ENCODE data around the gene PACRG. TPM values are rescaled to one million over a fixed set of nuclear protein-coding genes. Genes with fewer than 3 reads are reported as not detected.

Gene PACRG
- total and polyA plus RNA-seq, 4 donors = 0.47 to 3.8 (median 2.4) TPM

DNA sequence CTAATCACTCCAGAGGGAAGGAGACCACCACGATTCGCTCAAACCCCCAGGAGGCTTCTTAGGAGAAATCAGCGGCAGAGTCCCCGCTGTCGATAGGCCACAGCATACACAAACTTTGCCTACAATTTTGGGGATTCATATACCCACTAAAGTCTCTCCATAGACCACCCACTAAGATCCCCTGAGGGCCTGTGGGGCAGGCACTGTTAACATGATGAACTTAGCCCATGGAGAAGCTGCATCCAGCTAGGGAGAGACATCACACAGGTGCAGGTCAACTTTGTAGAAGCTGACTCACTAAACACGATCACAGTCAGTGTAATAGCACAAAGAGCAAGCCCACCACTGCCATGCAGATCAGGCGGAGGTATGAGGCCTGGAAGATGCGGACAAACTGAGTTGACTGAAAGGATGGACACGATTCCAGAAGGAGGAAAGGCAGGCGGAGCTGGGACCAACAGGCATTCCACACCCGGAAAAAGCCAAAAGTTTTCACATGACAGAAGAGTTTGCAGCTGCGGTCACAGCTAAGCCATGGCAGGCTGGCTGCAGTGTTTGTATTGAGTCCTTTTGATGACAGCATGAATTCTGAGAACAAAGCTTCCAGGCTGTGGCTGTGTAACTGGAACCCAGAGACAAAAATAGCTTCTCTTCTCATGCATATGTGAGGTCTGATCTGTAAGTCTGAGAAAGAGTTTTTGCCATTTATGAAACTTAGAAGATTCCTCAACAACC lies 611.1 kb downstream of the PACRG start:
- DNase-seq (ENCODE audit: low spot score) = no peak
- WGBS = 81% methylated on average over 12 of the region's 12 CpGs
- Histone ChIP-seq H3K9ac (ENCODE audit: low read depth in 1 of 2, low read length in 2 of 2) (no peak overlapping the region), H3K27ac (ENCODE audit: low read depth in 1 of 2, low read length in 2 of 2) (no peak overlapping the region), H3K9me3 (ENCODE audit: control insufficient read depth in 4 of 4, low read length in 3 of 4) (no peaks in the 10 kb centered on the region), H3K4me3 (ENCODE audit: low read depth in 1 of 3, low read length in 3 of 3) (no peak overlapping the region), H3K4me1 (ENCODE audit: control insufficient read depth in 4 of 4, insufficient read depth in 4 of 4, low read length in 3 of 4) (peaks cover 0 to 5% (median 3%) of the 10 kb centered on the region in 4 donors), H3K27me3 (ENCODE audit: control insufficient read depth in 4 of 4, insufficient read depth in 4 of 4, low read length in 3 of 4) (no peaks in the 10 kb centered on the region), H3K36me3 (ENCODE audit: control insufficient read depth in 4 of 4, insufficient read depth in 3 of 4, low read depth in 1 of 4, low read length in 3 of 4) (no peaks in the 10 kb centered on the region)
- TF ChIP-seq TAF1 (conservative IDR thresholded peaks at IDR 0.05) (no peak), FOXA1 (IDR thresholded peaks at IDR 0.05) (no peak), YY1 (IDR thresholded peaks at IDR 0.05) (no peak), RXRA (IDR thresholded peaks at IDR 0.05) (no peak)
- TF ChIP-seq, protein P1, sequence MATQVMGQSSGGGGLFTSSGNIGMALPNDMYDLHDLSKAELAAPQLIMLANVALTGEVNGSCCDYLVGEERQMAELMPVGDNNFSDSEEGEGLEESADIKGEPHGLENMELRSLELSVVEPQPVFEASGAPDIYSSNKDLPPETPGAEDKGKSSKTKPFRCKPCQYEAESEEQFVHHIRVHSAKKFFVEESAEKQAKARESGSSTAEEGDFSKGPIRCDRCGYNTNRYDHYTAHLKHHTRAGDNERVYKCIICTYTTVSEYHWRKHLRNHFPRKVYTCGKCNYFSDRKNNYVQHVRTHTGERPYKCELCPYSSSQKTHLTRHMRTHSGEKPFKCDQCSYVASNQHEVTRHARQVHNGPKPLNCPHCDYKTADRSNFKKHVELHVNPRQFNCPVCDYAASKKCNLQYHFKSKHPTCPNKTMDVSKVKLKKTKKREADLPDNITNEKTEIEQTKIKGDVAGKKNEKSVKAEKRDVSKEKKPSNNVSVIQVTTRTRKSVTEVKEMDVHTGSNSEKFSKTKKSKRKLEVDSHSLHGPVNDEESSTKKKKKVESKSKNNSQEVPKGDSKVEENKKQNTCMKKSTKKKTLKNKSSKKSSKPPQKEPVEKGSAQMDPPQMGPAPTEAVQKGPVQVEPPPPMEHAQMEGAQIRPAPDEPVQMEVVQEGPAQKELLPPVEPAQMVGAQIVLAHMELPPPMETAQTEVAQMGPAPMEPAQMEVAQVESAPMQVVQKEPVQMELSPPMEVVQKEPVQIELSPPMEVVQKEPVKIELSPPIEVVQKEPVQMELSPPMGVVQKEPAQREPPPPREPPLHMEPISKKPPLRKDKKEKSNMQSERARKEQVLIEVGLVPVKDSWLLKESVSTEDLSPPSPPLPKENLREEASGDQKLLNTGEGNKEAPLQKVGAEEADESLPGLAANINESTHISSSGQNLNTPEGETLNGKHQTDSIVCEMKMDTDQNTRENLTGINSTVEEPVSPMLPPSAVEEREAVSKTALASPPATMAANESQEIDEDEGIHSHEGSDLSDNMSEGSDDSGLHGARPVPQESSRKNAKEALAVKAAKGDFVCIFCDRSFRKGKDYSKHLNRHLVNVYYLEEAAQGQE (IDR thresholded peaks at IDR 0.05) = no peak

DNA sequence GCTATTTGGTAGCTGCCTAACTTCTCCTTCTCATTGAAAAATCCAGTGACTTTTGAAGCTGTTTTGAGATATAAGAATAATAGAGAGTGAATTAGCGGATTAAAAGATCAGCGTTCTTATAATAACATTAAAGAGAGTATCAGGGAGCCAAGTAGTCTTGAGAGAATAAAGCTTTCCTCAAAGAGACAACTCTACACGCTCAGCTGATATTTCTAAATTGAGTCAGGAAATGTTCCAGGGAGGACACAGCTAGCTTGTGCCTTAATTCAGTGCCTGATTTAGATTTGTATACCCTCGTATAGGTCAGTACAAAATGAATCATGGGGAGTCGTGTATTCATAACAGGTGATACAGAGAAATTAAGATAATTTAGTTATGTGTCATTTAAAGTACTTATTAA lies 611.7 kb downstream of the PACRG start:
- Histone ChIP-seq H3K36me3 (ENCODE audit: control insufficient read depth in 4 of 4, insufficient read depth in 3 of 4, low read depth in 1 of 4, low read length in 3 of 4) (no peaks in the 10 kb centered on the region), H3K4me3 (ENCODE audit: low read depth in 1 of 3, low read length in 3 of 3) (no peak overlapping the region), H3K9me3 (ENCODE audit: control insufficient read depth in 4 of 4, low read length in 3 of 4) (no peaks in the 10 kb centered on the region), H3K4me1 (ENCODE audit: control insufficient read depth in 4 of 4, insufficient read depth in 4 of 4, low read length in 3 of 4) (peaks cover 0 to 5% (median 3%) of the 10 kb centered on the region in 4 donors), H3K9ac (ENCODE audit: low read depth in 1 of 2, low read length in 2 of 2) (no peak overlapping the region), H3K27me3 (ENCODE audit: control insufficient read depth in 4 of 4, insufficient read depth in 4 of 4, low read length in 3 of 4) (no peaks in the 10 kb centered on the region), H3K27ac (ENCODE audit: low read depth in 1 of 2, low read length in 2 of 2) (no peak overlapping the region)
- no peak for DNase-seq (ENCODE audit: low spot score)
- TF ChIP-seq HNF4G (IDR thresholded peaks at IDR 0.05) = no peak
- TF ChIP-seq, protein P1 (IDR thresholded peaks at IDR 0.05) = no peak
- WGBS = 85% methylated on average over 5 of the region's 5 CpGs

DNA sequence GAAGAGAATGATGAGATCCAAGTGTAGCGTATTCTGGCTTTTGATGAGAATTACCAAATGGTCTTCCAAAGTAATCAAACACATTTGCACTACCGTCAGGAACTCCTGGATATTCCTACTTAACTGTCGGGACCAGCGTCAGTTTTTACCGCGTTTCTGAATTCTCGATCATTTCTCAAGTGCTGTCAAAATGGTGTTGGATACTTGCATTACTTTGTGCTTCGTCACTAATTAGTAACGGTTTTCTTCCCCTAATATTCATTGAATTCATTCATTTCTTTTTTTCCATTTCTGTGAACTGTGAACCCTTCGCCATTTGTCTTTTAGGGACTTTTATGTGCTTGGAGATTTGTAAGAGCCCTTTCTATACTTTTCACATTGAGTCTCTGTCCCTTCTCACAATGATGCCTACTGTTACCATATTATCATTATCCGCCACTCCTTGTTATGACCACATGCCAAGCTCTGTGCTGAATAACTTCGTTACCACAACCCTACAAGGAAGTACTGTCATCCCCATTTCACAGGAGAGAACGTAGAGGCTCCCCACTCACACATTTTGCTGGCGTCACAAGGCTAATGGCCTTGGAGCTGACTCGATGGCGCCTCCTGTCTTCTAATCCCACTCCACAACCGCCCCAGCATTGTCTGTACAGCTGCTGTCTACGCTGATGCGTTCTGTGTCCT lies 612.6 kb downstream of the PACRG start:
- Histone ChIP-seq H3K4me3 (ENCODE audit: low read depth in 1 of 3, low read length in 3 of 3) (no peak overlapping the region), H3K27me3 (ENCODE audit: control insufficient read depth in 4 of 4, insufficient read depth in 4 of 4, low read length in 3 of 4) (no peaks in the 10 kb centered on the region), H3K9me3 (ENCODE audit: control insufficient read depth in 4 of 4, low read length in 3 of 4) (no peaks in the 10 kb centered on the region), H3K27ac (ENCODE audit: low read depth in 1 of 2, low read length in 2 of 2) (no peak overlapping the region), H3K36me3 (ENCODE audit: control insufficient read depth in 4 of 4, insufficient read depth in 3 of 4, low read depth in 1 of 4, low read length in 3 of 4) (no peaks in the 10 kb centered on the region), H3K9ac (ENCODE audit: low read depth in 1 of 2, low read length in 2 of 2) (no peak overlapping the region), H3K4me1 (ENCODE audit: control insufficient read depth in 4 of 4, insufficient read depth in 4 of 4, low read length in 3 of 4) (peaks cover 0 to 5% (median 3%) of the 10 kb centered on the region in 4 donors)
- 95% methylated on average over 19 of the region's 19 CpGs for WGBS
- no peak for DNase-seq (ENCODE audit: low spot score)
- TF ChIP-seq, protein P2, sequence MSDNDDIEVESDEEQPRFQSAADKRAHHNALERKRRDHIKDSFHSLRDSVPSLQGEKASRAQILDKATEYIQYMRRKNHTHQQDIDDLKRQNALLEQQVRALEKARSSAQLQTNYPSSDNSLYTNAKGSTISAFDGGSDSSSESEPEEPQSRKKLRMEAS (IDR thresholded peaks at IDR 0.05) = no peak
- TF ChIP-seq NR2F2 (IDR thresholded peaks at IDR 0.05) = no peak
- TF ChIP-seq, protein P3, sequence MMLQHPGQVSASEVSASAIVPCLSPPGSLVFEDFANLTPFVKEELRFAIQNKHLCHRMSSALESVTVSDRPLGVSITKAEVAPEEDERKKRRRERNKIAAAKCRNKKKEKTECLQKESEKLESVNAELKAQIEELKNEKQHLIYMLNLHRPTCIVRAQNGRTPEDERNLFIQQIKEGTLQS (IDR thresholded peaks at IDR 0.05) = no peak
- no peak for TF ChIP-seq FOXA2 (IDR thresholded peaks at IDR 0.05)
- TF ChIP-seq, protein P4, sequence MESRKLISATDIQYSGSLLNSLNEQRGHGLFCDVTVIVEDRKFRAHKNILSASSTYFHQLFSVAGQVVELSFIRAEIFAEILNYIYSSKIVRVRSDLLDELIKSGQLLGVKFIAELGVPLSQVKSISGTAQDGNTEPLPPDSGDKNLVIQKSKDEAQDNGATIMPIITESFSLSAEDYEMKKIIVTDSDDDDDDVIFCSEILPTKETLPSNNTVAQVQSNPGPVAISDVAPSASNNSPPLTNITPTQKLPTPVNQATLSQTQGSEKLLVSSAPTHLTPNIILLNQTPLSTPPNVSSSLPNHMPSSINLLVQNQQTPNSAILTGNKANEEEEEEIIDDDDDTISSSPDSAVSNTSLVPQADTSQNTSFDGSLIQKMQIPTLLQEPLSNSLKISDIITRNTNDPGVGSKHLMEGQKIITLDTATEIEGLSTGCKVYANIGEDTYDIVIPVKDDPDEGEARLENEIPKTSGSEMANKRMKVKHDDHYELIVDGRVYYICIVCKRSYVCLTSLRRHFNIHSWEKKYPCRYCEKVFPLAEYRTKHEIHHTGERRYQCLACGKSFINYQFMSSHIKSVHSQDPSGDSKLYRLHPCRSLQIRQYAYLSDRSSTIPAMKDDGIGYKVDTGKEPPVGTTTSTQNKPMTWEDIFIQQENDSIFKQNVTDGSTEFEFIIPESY (IDR thresholded peaks at IDR 0.05) = no peak
- no peak for TF ChIP-seq FOXA1 (IDR thresholded peaks at IDR 0.05)
- TF ChIP-seq JUND (IDR thresholded peaks at IDR 0.05) = no peak
- TF ChIP-seq, protein P1 (IDR thresholded peaks at IDR 0.05) = no peak
